Nephron (organoid): ENCODE results near the gene OAS3.

Experiments
- H3K27ac Mint-ChIP-seq, 3 experiments: 2 replicates each; pipeline ENCODE4 v1.8.0; 2020; ENCODE audit warnings: mixed read lengths in 3 of 3, mild to moderate bottlenecking in 2 of 3, moderate library complexity in 1 of 3
- H3K27me3 Mint-ChIP-seq: 2 replicates; pipeline ENCODE4 v1.8.0; 2021; ENCODE audit warnings: low read depth, mild to moderate bottlenecking, moderate library complexity, mixed read lengths
- H3K36me3 Mint-ChIP-seq: 2 replicates; pipeline ENCODE4 v1.8.0; 2020; ENCODE audit warnings: low read depth, mixed read lengths
- H3K4me1 Mint-ChIP-seq: 2 replicates; pipeline ENCODE4 v1.8.0; 2020; ENCODE audit warnings: mixed read lengths
- H3K4me3 Mint-ChIP-seq, 3 experiments: 2 replicates each; pipeline ENCODE4 v1.8.0; 2020; ENCODE audit warnings: mild to moderate bottlenecking in 3 of 3, mixed read lengths in 3 of 3, moderate library complexity in 2 of 3
- H3K9me3 Mint-ChIP-seq: 2 replicates; pipeline ENCODE4 v1.8.0; 2020; ENCODE audit warnings: mixed read lengths
- TF ChIP-seq, protein P1 (sequence below), 3 experiments: fragments of 200-600 bp; sonication (generic); IDR thresholded peaks; one replicate each; pipeline ENCODE4 v1.5.0; 2021; ENCODE audit warnings: antibody characterized with exemption in 3 of 3; ENCODE audit not compliant: unreplicated experiment in 3 of 3

Gene OAS3, protein sequence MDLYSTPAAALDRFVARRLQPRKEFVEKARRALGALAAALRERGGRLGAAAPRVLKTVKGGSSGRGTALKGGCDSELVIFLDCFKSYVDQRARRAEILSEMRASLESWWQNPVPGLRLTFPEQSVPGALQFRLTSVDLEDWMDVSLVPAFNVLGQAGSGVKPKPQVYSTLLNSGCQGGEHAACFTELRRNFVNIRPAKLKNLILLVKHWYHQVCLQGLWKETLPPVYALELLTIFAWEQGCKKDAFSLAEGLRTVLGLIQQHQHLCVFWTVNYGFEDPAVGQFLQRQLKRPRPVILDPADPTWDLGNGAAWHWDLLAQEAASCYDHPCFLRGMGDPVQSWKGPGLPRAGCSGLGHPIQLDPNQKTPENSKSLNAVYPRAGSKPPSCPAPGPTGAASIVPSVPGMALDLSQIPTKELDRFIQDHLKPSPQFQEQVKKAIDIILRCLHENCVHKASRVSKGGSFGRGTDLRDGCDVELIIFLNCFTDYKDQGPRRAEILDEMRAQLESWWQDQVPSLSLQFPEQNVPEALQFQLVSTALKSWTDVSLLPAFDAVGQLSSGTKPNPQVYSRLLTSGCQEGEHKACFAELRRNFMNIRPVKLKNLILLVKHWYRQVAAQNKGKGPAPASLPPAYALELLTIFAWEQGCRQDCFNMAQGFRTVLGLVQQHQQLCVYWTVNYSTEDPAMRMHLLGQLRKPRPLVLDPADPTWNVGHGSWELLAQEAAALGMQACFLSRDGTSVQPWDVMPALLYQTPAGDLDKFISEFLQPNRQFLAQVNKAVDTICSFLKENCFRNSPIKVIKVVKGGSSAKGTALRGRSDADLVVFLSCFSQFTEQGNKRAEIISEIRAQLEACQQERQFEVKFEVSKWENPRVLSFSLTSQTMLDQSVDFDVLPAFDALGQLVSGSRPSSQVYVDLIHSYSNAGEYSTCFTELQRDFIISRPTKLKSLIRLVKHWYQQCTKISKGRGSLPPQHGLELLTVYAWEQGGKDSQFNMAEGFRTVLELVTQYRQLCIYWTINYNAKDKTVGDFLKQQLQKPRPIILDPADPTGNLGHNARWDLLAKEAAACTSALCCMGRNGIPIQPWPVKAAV

DNA sequence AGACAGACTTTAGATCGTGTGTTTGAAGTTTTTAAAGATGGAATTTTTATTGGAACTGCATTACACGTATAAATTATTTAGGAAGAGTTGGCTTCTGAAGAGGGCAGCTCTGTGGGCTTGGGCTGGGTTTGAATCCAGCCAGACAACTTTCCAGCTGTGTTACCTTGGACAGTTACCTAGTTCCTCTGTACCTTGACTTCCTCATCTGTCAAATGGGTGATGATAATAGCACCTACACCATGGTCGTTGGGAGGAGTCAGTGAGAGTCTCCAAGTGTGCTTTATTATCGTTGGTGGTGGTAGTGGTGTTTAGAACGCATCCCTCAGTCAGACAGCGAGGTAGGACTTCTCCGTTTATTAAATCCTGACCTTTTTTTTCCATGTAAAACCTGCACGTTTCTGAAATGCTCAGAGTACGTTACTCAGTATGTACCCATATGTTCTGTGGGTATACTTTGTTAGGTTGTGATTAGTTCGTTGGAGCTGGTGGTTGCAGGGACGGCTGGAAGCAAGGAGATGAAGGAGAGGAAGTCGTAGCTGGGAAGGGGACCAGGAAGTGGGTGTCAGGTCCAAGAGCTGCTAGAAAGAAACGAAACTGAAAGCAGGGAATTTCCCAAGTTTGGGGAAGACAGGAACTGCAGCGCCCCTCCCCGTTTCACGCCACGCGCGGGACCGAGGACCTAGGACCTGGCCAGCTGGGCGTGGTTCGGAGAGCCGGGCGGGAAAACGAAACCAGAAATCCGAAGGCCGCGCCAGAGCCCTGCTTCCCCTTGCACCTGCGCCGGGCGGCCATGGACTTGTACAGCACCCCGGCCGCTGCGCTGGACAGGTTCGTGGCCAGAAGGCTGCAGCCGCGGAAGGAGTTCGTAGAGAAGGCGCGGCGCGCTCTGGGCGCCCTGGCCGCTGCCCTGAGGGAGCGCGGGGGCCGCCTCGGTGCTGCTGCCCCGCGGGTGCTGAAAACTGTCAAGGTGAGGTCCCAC is at the start of gene OAS3:
OAS3 (plus strand) TSS at position 734 of the 979 bp plus-strand sequence; CDS start at position 791, 57 bp downstream.
- H3K4me3 Mint-ChIP-seq = peak within 1 kb of the TSS; percentile 77 to 86 (median 85)

DNA sequence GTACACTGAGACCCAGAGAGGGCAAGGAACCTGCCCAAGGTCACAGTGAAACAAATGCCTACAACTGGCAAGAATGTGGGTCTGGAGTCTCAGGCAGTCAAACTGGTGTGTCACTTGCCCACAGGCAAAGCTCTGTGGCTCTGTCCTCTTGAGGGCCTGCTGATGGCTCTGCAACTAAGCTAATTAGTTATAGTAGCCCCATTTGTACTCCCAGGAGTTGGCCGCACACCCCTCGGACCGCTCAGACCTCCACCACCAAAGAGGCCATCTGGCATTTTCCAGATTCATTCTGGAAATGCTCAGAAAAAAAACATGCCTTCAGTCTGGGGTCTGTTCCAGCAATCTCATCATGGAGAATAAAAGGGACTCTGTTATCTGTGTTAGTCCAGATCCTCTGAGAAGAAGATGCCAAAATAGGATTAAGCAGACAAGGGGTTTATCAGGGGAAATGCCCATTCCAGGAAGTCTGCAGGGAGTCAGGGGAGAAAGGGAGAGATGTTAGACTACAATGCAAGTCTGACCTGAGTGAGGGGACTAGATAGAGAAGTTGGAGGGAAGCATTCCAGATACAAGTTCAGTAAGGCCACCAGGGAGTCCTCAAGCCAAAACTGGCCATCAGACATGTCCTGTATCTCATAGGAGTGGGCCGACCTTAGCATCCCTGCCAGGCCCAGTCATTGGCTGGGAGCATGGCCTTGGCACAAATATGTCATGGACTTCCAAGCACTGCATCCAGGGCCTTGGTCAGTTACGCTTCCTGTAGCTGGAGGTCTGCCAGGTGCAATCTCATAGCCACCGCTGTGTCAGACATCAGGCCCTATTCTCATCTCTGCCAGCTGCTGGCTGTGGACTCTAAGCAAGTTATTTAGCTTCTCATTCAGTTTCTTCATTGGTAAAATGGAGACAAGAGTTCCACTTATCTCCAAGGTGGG is 46.9 kb upstream of the OAS3 start:
- Mint-ChIP-seq H3K27me3 (peaks cover 13% of the 10 kb centered on the region), H3K27ac (no peak overlapping the region), H3K36me3 (no peaks in the 10 kb centered on the region), H3K4me3 (no peak overlapping the region), H3K4me1 (no peaks in the 10 kb centered on the region), H3K9me3 (no peaks in the 10 kb centered on the region)
- TF ChIP-seq, protein P1, sequence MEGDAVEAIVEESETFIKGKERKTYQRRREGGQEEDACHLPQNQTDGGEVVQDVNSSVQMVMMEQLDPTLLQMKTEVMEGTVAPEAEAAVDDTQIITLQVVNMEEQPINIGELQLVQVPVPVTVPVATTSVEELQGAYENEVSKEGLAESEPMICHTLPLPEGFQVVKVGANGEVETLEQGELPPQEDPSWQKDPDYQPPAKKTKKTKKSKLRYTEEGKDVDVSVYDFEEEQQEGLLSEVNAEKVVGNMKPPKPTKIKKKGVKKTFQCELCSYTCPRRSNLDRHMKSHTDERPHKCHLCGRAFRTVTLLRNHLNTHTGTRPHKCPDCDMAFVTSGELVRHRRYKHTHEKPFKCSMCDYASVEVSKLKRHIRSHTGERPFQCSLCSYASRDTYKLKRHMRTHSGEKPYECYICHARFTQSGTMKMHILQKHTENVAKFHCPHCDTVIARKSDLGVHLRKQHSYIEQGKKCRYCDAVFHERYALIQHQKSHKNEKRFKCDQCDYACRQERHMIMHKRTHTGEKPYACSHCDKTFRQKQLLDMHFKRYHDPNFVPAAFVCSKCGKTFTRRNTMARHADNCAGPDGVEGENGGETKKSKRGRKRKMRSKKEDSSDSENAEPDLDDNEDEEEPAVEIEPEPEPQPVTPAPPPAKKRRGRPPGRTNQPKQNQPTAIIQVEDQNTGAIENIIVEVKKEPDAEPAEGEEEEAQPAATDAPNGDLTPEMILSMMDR (IDR thresholded peaks at IDR 0.05; ENCODE audit: unreplicated experiment in 3 of 3) = no peak

More for the DNA sequence above, at the start of gene OAS3:
- Mint-ChIP-seq H3K9me3 (peaks cover 3% of the 10 kb centered on the region), H3K27ac (peak within 1 kb of the TSS in 2 of 3 experiments; percentile 10 to 28), H3K27me3 (peaks cover 33% of the 10 kb centered on the region), H3K4me1 (no peaks in the 10 kb centered on the region), H3K36me3 (no peaks in the 10 kb centered on the region)
- TF ChIP-seq, protein P1 (IDR thresholded peaks at IDR 0.05; ENCODE audit: unreplicated experiment in 3 of 3) = no peak

DNA sequence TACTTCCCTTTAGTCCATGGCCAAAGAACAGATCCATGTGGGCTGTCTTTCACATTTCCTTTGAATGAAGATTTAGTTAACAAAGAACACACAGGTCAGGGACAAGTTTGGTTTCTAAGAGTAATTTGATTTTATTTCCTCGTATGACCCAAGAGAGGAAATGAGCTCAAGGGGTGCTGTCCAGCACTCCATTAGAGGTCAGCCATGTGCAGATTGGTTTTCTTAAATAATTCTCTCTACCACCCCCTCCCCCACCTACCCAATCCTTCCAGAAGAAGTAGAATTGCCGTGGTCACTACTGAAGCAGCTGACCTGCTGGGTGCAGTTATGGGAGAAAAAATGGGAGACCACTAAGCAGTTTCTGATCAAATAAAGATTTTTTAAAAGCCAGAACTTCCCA is 45.4 kb upstream of the OAS3 start:
- no peak overlapping the region for H3K4me3 Mint-ChIP-seq
- no peaks in the 10 kb centered on the region for H3K36me3 Mint-ChIP-seq
- peaks cover 28% of the 10 kb centered on the region for H3K27me3 Mint-ChIP-seq
- H3K27ac Mint-ChIP-seq = no peak overlapping the region
- no peaks in the 10 kb centered on the region for H3K9me3 Mint-ChIP-seq
- H3K4me1 Mint-ChIP-seq = no peaks in the 10 kb centered on the region
- TF ChIP-seq, protein P1 (IDR thresholded peaks at IDR 0.05; ENCODE audit: unreplicated experiment in 3 of 3) = no peak

DNA sequence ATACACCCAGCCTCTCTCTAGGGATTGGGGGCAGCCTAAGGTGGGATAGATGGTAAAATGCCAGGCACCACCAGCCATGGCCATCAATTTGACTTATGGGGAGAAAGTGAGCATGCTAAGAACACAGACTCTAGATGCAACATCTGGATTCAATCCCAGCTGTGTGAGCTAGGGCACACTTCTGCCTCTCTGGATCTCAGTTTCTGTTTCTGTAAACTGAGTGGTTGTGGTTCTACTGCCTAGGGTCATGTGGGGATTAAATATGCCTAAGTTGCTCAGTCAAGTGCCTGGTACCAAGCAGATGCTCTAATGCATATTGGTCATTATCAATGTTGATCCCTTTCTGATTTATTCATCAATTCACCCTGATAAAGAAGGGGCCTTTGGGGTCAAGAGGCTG is 44.1 kb upstream of the OAS3 start:
- no peaks in the 10 kb centered on the region for H3K4me1 Mint-ChIP-seq
- no peak overlapping the region for H3K27ac Mint-ChIP-seq
- TF ChIP-seq, protein P1 (IDR thresholded peaks at IDR 0.05; ENCODE audit: unreplicated experiment in 3 of 3) = no peak
- H3K9me3 Mint-ChIP-seq = no peaks in the 10 kb centered on the region
- no peaks in the 10 kb centered on the region for H3K36me3 Mint-ChIP-seq
- H3K27me3 Mint-ChIP-seq = peaks cover 33% of the 10 kb centered on the region
- no peak overlapping the region for H3K4me3 Mint-ChIP-seq
